H7 (cell line): ENCODE measurements around the gene CACNB1. TPM values are rescaled to one million over a fixed set of nuclear protein-coding genes. Genes with fewer than 3 reads are reported as not detected.

Experiments
- DNase-seq: peaks from one replicate; pipeline ENCODE4 v3.0.0; 2012
- H3K27me3 ChIP-seq: 2 replicates; pipeline ENCODE4 v1.6.0; 2011; ENCODE audit warnings: mild to moderate bottlenecking, low read length; ENCODE audit not compliant: control insufficient read depth, insufficient read depth
- H3K36me3 ChIP-seq: replicated peaks from 2 replicates; pipeline ENCODE4 v1.5.1; 2011; ENCODE audit warnings: low read length; ENCODE audit not compliant: control insufficient read depth, insufficient read depth
- H3K4me3 ChIP-seq: 2 replicates; pipeline ENCODE4 v1.5.1; 2011; ENCODE audit warnings: low read depth, mild to moderate bottlenecking, control low read depth, low read length, moderate library complexity; ENCODE audit not compliant: insufficient read depth
- total RNA-seq: library from RNA; depleted of rRNA; stranded (reverse); fragments of >200 nt; shearing (Covaris generic); gene quantifications from 2 replicates; pipeline ENCODE4 v1.2.3, GENCODE V29; 2014

The CACNB1 gene
- total RNA-seq, 1 experiment from 2014 or later, result 3.8 TPM

DNA sequence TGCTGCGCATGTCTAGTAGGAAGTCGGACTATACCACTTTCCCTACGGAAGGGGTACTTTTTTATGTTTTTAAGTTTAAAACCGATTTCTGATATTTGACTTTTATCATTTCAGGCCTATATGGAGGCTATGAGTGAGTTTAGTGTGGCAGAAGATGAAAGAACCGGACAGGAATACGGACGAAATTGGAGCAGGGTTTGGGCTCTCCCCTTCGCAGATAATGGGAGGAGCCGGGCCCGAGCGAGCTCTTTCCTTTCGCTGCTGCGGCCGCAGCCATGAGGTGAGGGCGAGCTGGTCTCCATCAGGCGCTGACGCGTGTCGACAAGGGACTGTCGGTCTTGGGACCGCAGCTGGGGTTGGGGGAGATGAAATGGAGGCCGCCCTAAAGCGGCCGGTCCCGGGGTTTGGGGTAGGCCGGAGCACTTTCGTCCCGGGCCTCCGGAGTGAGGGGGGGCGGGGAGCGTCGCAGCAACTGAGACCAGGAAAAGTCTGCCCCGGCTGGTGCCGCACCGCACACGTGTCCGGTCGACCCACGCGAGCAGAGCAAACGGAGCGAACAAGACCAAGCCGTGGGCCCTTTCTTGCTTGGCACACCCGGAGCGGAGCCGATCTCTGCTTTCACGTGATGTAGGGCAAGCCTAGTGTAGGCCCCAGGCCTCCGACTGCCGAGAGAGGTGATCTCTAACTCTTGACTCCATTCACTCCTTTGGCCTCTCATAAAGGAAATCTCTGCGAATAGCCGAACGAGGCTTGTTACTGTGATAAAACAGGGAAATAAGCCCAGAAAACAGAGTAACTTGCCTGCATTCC, 2.8 kb upstream of the CACNB1 start, which contains the start of gene RPL19:
Gene RPL19 (plus strand): TSS at position 214 of the 810 bp plus-strand sequence. CDS start 62 bp downstream, at position 276.
- peak; percentile 92 for DNase-seq
- Histone ChIP-seq H3K4me3 (peak within 1 kb of the TSS; percentile 100), H3K36me3 (peaks cover 37% of the 10 kb centered on the region), H3K27me3 (no peaks in the 10 kb centered on the region)

- peak overlapping the region; percentile 100 for H3K4me3 ChIP-seq
- DNase-seq, result peak; percentile 93
- H3K27me3 ChIP-seq, result no peaks in the 10 kb centered on the region
- peaks cover 33% of the 10 kb centered on the region for H3K36me3 ChIP-seq
Measured at GRCh38 chr17:39199820-39200069, 2.3 kb upstream of the CACNB1 start.

- no peak for DNase-seq
- H3K4me3 ChIP-seq, result peak overlapping the region; percentile 88
Measured at GRCh38 chr17:39198186-39198566, 707 bp upstream of the CACNB1 start.

GRCh38 chr17:39196808-39197291, 619 bp downstream of the CACNB1 start:
- DNase-seq, result peak; percentile 84
- peaks cover 23% of the 10 kb centered on the region for H3K36me3 ChIP-seq
- peak overlapping the region; percentile 88 for H3K4me3 ChIP-seq
- no peaks in the 10 kb centered on the region for H3K27me3 ChIP-seq

More at GRCh38 chr17:39198186-39198566, 707 bp upstream of the CACNB1 start:
- peaks cover 26% of the 10 kb centered on the region for H3K36me3 ChIP-seq
- H3K27me3 ChIP-seq, result no peaks in the 10 kb centered on the region

DNA sequence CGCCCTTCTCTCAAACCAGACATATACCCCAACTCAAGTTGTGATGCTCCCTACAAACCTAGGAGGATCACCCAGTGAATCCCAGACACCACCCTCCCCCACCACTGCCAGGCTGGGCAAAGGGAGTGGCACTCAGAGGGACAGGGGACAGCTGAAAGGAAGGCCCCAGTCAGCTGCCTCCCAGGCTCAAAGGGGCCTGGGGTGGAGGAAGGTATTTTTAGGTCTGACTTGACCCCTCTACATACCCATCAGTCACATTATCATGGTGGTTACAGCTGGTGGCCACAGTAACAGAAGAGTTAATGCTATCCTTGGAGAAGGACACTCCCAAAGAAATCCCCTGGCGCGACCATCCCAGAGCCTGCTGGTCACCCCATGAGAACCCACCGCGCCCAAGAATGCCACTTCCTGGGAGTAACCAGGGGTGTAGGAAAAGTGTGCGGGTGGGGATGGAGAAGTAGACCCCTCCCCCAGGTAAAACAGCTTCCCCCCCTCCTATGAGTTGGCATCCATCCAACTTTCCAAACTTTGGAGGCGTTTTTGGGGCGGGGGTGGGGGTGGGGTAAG, 1.1 kb downstream of the CACNB1 start:
- no peaks in the 10 kb centered on the region for H3K27me3 ChIP-seq
- DNase-seq, result no peak
- H3K4me3 ChIP-seq, result peak overlapping the region; percentile 88; the same call in 1 of the 2 replicates
- H3K36me3 ChIP-seq, result peaks cover 18% of the 10 kb centered on the region

DNA sequence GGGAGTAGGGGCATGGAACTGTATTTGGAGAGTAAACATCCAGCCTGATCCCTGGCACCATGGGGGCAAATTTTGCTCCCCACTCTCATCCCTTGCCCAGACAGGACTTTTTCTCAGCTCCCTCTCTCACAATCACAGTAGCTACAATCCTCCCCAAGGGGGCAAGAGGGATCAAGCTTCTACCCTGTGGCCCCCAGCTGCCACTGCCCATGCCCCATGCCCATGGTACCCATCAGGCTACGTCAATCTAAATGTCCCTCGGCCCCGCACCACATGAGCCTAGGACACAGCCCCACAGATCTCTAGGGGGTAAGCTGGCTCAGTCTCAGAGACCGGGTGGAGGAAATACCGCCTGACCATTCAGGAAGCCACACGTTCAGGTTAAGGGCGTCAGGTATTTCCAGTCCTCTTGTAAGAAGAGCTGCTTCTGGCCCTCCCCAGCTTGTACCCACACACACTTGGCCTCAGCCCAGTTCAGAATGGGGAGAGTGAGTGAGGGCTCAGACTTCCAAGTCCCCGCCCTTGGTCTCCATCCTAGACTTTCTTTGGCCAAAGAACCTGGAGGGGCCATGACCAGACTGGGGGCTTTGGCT, 1.8 kb downstream of the CACNB1 start:
- H3K36me3 ChIP-seq, result peaks cover 14% of the 10 kb centered on the region
- H3K27me3 ChIP-seq, result no peaks in the 10 kb centered on the region
- H3K4me3 ChIP-seq, result peak overlapping the region; percentile 34; the same call in 1 of the 2 replicates
- no peak for DNase-seq

DNA sequence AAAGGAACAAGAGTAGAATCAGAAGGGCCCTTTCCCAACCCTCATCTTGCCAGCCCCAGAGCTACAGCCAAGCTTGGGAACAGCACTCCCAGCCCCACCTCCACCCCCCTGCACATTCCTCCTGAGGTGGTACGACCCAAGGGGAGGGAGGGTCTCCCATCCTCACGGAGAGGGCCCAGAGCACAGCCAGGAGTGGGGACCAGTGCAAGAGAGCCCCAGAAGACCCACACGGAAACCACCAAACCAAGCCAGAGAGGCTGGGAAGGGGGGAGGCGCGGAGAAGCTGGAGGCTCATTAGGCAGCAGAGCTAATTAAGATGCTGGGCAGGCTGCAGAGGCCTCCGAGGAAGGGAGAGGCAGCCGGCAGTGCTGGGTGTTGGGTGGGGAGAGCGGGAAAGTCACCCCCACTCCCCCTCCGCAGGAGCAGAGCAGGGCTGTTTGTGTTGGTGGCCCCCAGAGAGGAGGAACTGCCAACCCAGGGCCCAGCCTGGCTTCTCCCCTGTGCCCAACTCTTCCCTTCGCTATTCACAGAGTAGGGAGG, 2.4 kb downstream of the CACNB1 start:
- peaks cover 14% of the 10 kb centered on the region for H3K36me3 ChIP-seq
- H3K4me3 ChIP-seq, result peak overlapping the region; percentile 34
- peak; percentile 89 for DNase-seq
- H3K27me3 ChIP-seq, result no peaks in the 10 kb centered on the region

DNA sequence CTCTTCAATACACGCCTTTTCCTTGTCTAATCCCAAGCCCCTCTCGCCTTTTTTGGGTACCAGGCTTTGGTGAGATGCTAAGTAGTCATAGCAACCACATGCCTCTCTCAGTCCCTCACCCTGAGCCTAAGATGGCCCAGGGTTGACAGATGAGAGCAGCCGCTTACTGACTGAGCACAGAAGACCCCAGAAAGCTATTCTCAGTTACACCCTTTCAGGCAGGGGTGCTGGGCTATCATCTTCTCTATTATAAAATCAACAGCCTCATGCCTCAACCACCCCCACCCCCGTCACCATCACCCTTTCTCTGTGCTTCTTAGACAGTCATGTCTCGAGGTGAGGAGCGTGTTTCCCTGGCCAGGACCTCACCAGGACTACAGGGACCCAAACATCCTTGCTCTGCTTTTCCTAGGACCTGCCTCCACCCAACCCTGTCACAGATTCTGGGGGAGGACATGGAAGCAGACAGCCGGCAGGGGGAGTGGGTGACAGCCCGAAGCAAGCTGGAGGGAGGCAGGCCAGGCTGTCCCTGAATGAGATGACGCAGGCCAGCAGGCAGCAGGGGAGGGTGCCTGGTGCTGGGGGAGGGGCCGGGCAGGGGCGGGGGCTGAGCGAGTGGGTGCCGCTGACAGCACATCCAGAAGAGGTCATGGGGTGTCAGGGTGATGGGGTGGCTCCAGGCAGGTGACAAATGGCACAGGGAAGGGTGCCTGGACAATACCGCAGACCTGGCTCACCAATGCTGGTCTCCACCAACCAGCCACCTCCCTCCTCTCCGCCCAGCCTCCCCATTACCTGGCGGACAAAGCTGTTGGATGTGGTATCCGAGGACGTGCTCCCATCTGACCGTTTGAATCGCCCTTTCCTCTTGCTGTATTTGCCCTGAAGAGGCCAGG, 3.1 kb downstream of the CACNB1 start:
- peaks cover 14% of the 10 kb centered on the region for H3K36me3 ChIP-seq
- peak; percentile 92 for DNase-seq
- peak overlapping the region; percentile 34 for H3K4me3 ChIP-seq
- no peaks in the 10 kb centered on the region for H3K27me3 ChIP-seq

DNA sequence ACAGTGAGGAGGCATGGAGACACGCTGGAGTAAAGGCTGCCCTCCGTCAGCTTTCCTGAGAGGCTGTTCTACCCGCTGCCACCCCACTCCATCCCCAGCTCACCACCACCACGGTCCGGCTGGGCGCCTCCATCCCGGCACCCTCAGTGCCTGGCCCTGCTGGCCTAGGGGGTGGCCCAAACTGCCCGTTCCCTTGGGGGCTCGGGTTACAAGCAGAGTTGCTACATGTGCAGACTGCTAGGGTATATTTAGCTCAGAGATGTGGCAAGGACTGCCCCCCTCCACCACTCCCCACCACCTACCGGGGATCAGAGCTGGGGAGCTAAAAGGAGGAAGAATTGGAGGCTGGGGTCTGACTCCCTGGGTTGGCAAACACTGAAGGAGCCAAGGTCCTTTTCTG, 4.1 kb downstream of the CACNB1 start:
- H3K36me3 ChIP-seq, result peaks cover 14% of the 10 kb centered on the region
- no peak overlapping the region for H3K4me3 ChIP-seq
- no peak for DNase-seq
- no peaks in the 10 kb centered on the region for H3K27me3 ChIP-seq

GRCh38 chr17:39192901-39193300, 4.6 kb downstream of the CACNB1 start:
- Histone ChIP-seq H3K4me3 (no peak overlapping the region), H3K36me3 (peaks cover 14% of the 10 kb centered on the region)
- DNase-seq, result no peak

DNA sequence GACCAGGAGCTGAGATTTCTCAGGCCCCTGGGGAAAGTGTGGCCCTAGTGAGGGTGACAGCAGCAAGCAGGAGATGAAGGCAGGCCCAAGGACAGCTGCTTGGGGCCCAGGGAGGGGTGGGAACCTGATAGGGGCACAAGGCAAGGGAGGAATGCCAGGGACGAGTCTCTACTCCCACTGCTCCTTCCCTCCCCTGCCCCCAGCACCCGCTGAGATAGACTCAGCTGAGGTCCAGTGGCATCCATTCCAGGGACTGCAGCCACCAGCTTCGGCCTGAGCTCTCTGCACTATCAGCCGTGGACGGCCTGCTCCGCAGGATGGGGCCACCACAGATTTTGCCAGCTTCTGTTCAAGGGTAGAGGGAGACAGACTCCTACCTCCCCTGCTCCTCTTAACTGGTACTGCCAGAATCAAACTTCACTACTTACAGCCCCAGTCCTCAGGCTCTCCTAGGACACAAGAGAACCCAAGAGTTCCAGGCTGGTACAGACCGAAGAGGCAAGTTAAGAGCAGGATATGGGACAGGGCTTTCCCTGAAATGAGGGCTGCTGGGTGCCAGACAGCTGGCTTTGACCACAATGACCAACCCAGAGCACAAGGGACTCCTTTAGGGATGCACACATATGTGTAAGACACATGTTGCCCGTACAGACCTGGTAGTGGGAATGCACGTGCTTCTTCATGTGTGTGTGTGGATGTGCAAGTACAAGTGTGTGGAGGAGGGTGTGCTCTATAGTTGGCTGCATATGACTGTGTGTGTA, 5.5 kb downstream of the CACNB1 start:
- H3K36me3 ChIP-seq, result peaks cover 17% of the 10 kb centered on the region
- no peak for DNase-seq
- H3K27me3 ChIP-seq, result no peaks in the 10 kb centered on the region
- no peak overlapping the region for H3K4me3 ChIP-seq

More at GRCh38 chr17:39192901-39193300, 4.6 kb downstream of the CACNB1 start:
- no peaks in the 10 kb centered on the region for H3K27me3 ChIP-seq

DNA sequence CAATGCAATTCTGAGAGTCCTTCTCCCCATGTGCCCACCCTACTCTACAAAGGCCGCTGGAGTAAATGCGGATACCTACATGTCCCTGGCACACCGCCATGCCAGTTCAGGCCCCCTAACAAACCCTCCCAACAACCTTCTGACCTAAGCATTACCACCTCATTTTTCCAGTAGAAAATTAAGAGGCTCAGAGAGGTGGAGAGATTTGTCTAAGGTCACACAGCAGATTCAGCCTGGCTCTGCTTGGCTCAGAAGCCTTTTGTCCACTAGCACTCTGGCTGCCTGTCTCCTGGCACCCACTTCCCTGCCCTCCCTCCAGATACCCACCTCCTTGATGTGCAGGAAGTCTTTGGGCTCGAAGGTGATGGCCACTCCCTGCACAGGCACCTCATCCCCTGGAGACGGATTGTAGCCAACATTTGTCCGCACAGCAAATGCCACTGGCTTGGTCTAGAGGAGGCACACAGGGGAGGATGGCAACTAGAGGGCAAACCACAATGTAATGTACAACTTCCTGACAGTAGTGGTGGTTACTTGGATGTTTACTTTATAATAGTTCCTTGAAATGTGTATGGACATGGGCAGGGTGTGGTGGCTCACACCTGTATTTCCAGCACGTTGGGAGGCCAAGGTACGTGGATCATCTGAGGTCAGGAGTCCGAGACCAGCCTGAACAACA, 10.2 kb downstream of the CACNB1 start:
- H3K27me3 ChIP-seq, result no peaks in the 10 kb centered on the region
- H3K4me3 ChIP-seq, result no peak overlapping the region
- DNase-seq, result no peak
- H3K36me3 ChIP-seq, result peaks cover 26% of the 10 kb centered on the region

DNA sequence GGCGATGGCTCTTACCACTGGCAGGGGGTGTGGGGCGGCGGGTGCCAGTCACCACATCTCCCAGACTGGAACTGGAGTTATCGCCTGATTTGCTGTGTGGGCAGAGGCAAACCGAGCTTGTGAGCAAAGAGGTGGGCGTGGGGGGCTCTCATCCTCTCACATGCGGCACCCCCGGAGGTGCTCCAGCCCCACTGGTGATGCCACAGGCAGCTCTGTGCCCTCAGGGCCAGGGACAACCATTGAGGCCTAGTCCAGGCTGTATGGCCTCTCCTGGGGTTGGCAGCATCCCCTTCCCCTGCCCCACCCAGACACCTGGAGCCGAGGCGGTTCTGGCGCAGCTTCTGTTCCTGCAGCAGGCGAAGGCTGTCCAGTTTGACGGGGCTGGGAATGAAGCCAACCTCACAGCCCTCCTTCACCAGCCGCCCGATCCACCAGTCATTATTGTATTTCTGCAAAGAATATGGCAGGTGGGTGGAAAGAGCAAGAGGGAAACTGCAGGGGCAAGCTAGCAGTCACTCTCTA, 10.9 kb downstream of the CACNB1 start:
- no peak for DNase-seq
- H3K4me3 ChIP-seq, result no peak overlapping the region
- no peaks in the 10 kb centered on the region for H3K27me3 ChIP-seq
- peaks cover 22% of the 10 kb centered on the region for H3K36me3 ChIP-seq
